NCI-H1105 (cell line): Measurements from ENCODE around the gene EML6.
A peak's percentile ranks its signal among the peaks of the same experiment; 100 is the strongest.
"Not testable (repeated sequence)": the region's sequence is repeated elsewhere in the genome, so short reads cannot be mapped to it uniquely, and the experiment has no call there.

ENCODE experiments used
- DNase-seq: peaks from one replicate; lab custom pipeline; 2025; lab: John Stamatoyannopoulos, UW

EML6 gene

DNA sequence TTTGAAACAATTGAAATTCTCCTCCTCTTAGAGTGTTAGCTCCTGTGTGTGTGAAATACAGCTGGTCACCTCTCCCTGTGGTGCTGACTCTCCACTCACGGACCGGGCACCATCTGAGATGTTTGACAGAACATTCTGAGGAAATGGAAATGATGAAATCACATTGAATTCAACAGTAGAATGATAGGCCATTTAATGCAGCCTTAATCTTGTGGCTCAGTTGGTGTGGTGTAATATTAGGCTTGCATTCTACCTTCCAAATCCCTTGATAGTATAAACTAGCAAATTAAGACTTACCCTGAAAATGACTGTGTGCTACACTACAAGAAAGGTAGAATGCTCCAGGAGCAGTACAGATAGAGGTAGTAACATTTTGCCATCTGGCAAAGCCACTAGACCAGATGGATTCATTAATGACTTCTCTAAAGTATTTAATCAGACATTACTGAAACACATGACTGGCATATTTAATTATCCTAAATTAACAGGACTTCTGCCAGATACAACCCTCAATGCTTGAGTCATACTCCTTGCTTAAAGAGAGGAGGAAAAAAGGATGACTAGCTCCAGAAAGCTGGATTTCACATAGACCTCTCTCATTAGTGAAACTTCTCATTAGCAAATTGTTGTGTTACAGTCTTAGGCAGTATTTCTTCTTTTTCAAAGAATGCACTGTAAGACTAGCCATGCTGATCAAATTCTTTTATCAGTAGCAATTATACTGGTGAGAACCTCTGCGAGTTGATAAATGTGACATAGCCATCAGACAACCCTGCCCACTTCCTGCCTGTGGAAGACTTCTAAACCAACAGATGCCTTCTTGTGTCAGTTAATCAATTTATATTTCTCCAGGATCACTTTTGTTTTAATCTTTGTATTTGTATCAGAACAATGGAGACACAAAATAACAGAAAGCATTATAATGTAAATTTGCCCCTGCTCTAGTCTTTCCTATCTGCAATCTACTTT lies 80.6 kb downstream of the EML6 start:
- DNase-seq: peak; percentile 7

DNA sequence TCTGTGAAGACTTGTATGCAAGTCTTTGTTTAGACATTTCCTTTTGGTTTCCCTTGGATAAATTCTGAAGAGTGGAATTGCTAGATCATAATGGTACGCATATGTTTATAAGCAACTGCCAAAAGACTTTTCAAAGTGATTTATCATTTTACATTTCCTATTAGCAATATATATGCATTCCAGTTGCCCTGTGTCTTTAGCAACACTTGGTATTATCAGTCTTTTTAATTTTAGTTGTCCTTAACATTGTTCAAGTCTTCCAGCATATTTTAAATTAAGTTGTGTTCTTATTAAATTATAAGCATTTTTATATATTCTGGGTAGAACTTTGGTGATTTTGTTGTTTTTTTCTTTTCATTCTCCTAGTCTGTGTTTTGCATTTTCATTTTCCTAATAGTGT lies 81.8 kb downstream of the EML6 start:
- no peak for DNase-seq

DNA sequence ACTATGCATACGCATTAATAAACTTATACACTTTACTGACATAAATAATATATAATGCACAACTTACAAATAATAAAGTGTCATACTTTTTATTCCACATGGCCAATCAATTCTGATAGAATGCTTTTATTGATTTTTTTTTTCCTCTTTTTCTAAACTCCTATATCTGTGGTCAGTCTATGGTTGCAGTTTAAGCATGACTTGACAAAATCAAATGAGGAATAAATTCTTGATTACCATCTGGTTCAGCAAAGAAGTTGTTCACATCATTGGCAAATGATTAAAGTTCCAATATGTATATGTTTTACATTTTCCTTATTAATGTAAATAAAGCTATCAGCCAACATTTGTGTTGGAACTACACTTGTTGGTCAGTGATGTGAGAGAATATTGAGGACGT lies 83.5 kb downstream of the EML6 start:
- no peak for DNase-seq

DNA sequence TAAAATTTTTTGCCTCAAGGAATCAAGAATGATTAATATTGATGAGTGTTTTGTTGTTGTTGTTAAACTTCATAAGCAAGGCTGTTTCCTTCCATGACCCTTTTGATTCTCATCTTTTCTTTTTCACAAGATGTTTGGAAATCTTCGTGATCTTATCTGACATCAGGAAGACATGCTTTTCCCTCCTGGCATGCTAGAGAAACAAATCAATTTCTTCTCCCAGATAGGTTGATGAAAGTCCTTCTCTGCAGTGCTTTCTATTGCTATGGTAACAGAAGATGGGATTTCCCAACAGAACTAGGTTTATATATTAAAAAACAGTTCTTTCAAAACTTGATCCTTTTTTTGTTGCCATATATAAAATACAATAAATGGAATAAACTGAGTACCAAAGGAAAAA lies 85.2 kb downstream of the EML6 start:
- DNase-seq: no peak

DNA sequence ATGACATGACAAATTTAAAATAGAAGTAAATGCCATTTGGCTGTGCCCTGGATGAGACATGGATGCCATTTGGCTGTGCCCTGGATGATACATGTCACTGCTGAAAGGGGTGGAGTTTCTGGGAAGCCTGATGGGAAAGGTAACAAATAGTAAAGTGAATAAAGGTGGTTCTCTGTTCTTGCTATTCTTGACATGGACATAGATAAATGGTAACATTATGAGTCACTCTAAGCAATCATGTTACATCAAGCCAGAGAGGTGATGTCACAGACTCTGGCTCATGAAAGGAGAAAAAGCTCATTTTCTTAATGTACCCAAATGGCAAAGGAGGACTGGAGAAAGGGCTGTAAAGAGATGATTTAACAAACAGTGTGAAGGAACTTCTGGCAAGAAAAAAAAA lies 86.4 kb downstream of the EML6 start:
- DNase-seq: no peak

DNA sequence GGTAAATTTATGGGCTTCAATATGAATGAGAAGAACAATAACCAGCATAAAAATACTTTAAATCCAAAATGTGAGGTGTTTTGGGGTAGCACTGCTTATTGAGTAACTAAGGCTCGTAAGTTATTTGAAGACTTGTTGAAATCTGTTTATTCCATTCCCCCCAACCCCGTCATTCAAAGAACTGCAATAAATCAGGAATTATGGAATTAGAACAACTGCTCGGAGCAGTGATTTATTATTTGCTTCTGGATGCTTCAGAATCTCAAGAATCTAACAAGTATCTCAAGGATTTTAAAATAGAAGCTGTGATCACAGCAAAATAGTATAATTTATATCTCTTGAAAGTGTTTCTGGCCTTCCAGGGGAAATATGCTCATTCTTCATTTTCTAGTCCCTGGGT lies 86.8 kb downstream of the EML6 start:
- no peak for DNase-seq

DNA sequence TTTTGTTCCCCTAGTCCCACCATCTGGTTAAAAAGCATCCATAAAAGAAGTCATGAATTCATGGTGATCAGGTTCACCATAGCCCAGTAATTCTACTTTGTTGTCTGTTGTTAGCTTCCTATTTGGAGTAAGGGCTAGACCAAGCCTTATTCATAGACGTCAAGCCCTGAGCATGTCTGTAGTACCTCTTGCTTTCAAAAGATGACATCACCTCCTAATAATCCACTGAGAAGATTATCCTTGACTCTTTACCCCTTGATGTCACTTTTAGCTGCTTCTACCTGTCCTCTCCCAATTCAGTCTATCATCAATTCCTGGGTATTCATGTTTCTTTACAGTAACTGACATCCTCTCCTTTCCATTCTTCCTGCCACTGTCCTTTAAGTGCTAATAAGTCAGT lies 90.1 kb downstream of the EML6 start:
- no peak for DNase-seq

DNA sequence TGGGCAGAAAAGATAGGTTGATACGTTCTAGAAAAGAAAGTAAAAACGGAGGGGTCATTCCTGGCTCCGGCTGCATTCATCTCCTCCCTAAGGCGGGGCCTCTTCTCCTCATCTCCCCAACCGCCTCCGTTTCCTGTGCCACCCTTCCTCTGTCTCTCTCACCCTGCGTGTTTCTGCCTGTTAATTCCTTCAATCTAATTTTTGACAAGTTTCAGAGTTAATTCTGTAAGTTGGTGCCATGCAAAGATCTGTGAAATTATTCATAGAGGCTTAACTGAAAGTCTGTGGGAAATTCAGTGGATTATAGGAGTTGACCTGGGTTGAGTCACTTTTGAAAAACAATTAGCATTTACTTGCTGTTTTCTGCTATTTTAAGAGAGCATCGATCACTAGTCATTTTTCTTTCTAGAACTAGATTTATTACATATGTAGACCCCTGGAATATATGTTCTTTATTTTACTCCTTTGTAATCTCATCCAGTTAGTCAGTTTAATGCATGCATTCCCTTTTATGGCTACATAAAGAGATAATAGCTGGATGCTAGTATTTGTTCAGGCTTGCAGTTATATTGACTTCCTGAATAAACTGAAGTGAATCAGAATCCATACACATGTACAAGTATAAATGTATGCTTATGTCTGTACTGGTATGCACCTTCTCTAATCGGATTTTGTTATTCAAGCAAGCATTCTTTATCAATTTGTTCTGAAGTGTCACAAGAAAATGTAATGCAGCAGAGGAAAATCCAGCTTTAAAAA lies 91.1 kb downstream of the EML6 start:
- DNase-seq: no peak

DNA sequence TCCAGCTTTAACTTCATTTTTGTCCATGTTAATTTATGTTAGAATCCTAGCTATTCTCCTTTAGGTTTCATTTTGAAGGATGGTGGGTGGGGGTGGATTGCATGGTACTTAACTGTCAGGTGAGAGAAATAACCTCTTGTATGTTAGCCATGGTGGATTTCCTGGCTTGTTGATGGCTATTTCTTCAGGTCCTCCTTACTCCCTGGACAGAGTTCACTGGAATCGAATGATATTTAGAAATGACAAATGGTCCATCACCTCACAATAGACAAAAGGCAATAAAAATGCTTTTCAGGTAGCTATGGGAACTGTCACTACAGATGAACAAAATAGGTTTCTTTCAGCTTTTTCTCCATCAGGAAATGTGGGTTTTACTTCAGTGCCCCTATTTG lies 91.7 kb downstream of the EML6 start:
- no peak for DNase-seq

DNA sequence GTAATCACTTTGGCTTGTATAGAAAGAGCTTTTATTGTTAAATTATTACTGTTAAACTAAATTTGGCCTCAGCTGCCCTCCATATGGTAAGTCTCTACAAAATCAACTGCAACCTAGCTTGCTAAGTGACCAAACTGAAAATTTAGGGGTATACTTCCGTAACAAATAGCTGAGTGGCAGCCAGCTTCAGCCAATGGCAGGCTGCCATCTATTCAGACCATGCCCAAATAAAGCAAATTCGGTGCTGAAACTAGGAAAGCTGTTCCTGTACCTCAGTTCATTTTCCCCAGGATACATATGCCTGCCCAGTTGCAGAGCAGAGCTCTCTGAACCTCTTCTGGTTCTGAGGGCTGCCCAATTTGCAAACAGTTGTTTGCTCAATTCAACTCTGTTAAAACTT lies 94.8 kb downstream of the EML6 start:
- DNase-seq: no peak

DNA sequence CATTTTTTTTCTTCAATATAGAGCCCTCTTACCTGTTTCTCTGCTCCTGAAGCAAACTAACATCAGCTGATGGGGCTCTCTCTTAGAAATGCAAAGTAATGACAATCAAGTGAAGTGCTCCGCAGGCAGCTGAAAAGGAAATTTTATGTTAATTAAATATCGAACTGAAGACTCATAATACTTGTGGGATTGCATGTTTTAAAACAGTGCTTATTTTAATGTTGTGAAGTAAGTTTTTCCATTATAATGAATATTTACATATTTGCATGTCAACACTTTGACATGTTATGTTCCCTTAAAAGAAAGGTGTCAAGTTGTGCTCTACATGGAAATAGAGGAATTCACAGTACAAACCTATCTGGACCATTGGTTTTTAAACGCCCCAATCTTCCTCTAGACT lies 97.1 kb downstream of the EML6 start:
- no peak for DNase-seq

DNA sequence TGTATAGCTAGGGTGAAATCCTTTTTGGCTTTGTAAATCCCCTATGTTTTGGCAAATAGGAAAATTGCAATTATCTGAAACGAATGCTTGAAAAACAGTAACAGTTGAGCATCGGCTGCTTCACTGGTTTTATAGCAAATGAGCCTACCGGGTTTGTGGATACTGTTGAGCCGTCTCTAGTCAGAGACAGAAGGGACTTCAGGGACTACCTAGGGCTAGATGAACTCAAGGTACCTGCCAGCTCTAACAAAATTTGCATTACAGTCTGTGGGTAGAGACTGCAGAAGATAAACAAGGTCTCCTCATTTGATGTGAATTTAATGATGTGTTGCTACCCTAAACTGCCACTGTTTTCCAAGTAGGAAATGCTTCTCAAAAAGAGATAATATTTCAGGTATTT lies 101.1 kb downstream of the EML6 start:
- DNase-seq: no peak

DNA sequence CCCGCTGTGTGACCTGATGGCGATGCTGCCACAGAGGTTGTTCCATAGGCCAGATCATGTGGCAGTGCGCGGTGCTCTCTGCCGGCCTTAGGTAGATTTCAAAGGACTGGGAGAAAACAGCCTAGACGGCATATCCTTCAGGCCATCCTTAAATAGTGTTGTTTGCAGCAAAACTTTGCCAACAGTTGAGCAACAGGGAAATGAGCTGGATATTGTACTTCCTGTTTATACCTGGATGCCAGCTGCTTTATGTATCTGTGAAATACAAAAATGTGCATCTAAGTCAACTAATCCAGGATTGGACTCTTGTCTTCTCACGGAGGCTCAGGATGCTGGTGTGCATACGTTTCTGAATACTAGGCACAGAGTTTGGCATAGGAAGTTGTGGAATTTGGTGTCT lies 107.1 kb downstream of the EML6 start:
- DNase-seq: no peak

DNA sequence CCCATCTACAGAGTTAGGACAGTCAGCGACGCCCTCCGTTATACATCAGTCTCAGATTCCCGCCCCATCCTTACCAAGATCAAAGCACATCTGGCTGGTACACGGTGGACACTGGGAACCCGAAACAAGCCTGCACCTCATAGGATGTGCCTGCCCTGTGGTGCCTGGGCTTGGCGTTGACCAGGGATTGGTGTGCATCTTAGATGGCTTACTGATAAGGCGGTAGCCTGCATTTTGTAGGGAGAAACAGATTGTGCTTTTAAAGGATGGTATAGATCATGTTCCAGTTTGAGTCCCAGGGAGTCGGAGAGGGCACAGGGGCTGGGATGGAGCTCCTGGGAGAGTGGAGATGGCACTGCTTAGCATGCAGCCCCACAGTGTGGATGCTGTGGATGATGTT lies 108.0 kb downstream of the EML6 start:
- no peak for DNase-seq

DNA sequence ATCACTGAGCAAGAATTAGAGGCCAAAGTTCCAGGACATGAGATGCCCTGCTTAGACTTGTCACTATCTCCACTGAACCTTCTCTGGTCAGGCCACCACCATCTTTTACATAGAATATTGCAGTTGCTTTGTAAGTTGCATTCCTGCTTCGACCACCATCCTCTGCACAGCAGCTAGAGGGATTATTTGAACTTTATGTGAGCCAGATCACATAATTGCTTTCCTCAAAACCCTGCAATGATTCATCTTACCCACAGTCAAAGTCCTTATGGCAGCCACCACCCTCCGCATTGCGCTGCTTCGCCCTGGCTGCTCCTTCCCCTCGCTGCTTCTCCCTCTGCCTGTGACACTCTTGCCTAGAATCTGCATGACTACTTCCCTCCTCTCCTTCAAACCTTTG lies 111.3 kb downstream of the EML6 start:
- DNase-seq: no peak

DNA sequence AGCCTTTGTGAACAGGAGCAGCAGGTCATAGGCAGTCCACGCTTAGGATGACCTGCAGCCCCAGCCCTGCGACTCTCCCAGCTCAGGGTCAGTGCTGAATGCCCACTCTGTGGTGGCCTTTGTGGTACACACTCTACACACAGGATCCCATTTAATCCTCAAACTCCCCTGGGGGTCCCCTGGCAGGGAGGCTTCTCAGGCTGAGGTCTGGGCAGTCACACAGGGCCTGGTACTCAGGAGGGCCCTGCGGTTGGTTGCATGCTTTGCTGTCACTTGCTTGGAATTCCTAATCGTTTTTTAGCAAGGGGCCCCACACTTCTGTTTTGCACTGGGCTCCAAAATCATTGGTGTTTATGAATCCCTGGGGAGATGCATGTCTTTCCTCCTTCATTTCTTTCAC lies 113.0 kb downstream of the EML6 start:
- no peak for DNase-seq

DNA sequence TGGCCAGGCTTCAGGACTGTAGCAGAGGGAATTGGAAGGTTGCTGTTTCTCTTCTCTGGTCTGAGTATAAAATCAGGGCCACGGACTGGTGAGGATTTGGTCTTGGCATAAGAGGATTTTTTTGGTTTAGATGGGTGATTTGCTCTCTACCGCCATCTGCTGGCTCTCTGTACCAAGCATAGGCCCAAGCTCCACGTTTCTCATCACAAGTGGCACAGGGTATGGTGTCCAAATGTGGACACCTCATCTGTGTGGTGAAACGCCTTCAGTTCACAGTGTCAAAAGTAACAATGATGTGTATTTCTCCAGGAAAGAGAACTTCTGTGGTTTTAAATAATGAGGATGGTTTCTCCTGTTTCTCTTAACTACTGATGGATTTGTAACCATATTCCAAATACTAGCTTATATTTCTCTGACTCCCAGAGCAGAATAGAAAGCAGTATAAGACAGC lies 115.1 kb downstream of the EML6 start:
- DNase-seq: peak; percentile 8

DNA sequence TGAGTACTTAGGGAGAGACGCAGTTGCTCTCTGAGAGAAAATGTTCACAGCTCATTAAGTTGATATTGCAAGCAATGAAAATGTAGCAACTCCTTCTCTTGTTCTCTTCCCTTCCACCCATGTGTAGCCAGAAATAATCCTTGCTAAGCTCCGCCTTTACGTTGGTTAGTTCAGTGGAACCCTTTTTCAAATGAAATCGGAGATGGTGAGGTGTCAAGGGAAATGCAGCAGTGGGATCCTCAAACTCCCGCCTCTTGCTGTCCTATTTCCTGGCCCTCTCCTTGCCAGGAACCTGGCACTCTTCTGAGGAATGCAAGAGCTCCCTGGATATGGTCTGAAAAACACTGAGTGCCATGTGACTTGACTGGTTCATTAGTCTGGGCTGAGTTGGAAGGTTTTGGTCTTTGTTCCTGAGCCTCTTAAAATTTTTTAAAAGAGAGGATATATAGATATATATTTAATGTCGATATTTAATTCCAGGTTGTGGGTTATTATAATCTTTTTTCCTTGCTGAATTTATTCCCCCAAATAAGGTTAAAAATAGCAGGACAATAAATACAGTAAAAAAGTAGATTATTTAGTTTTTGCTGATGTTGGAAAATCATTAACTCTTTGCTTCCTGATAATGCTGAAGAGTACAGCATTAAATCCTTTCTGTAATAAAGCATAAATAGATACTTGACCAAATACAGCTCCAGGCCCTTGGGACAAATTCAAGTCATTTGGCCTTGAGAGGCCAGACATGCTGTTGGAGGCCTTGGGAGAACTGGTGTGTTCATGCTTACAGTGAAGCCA lies 116.2 kb downstream of the EML6 start:
- no peak for DNase-seq

DNA sequence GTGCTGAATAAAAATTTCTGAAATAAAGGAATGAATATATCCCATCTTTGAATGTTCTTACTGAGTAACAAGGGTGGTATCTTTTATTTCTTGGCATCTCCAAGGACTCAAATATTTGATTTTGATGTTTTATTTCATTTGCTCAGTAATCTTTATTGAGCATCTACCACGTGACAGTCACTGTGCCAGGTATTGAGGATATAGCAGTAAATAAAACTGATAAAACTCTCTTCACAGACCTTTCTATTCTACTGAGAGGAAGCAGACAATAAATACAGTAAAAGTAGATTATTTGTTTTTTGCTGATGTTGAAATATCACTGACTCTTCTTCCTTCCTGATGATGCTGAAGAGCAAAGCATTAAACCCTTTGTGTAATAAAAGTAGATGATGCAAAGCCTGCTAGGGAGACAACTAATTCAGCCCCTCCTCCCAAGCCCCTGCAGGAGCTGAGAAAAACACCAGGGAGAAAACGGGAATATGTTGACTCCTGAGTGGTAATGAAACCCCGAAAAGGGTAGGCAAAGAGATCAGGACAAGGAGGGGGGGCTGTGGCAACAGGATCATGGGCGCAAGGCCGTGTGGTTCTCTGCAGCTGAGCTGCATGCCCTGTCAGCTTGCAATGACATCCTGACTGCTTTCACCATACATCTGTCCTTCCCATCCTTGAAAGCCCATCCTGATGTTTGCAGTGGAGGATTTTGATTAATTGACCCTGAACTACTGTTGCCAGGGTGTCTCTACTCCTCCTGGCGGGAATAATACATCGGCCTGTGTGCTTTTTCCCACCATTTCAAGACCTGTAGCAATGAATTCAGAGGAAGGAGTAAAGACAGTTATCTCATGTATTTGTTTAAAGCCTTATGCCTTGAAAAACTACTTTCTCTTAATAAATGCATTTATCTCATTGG lies 117.4 kb downstream of the EML6 start:
- no peak for DNase-seq

DNA sequence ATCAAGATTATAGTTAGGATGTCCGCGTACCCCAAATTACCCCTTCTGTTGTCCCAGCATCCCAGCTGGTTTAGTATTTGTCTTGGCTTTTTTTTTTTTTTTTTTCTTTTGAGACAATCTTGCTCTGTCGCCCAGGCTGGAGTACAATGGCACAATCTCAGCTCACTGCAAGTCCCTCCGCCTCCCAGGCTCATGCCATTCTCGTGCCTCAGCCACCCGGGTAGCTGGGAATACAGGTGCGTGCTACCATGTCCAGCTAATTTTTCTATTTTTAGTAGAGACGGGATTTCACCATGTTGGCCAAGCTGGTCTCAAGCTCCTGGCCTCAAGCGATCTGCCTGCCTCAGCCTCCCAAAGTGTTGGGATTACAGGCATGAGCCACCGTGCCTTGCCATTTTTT lies 118.0 kb downstream of the EML6 start:
- not testable (repeated sequence) for DNase-seq

DNA sequence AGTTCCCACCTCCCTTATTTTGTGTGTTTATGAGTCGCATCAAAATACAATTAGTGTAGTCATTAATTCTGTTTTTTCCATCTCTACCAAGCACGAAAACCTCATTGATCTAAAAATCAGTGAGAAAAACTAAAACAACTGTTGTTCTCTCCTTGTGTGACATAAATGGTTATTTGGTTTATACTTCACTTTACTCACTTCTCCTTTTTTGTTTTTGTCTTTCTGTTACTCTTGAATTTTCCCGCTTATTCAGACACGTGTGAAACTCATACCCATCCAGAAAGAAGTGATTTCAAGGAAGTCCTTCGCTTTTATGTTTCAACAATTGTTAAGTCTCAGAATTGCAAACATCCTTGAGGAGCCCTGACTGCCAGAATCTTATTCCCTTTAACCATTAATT lies 121.6 kb downstream of the EML6 start:
- DNase-seq: no peak
